GM15510 (cell line): ENCODE measurements around the gene ALDH2.

Experiments
- POLR2A ChIP-seq: IDR thresholded peaks from 3 replicates; pipeline ENCODE4 v1.6.1; 2011; ENCODE audit warnings: borderline replicate concordance; ENCODE audit not compliant: insufficient read length; ENCODE audit errors: extremely low read depth

ALDH2 gene

DNA sequence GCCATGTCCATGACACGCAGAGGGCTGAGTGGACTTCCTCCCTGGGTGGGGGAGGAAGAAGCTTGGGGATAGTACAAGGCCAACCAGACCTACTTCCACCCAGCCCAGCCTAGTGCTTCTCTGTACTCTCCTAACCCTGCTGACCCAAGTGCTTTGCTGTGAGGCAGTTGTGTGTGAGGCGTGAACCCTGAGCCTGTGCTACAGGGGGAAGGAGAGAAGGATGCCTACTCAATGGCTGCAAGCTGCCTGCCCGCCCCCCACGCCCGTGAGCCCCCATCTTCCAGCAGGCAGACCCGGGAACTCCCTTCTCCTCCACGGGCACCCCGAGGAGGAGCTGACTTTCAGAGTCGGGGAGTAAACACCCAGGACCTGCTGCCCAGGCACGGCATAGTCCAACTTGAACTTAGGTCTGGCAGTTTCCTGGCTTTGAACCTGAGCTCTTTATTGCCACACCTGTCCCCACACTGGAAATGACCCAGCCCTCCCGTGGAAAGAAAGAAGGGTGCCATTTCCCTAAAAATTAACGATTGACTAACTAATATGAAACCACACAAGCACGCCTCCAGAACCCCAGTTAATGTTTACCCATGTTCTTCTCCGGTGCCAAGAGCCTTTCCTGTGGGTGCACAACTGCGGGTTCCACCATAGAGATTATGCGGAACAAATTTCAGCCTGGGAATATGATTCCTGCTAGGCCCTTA, 10.8 kb downstream of the ALDH2 start:
- no peak for TF ChIP-seq POLR2A

DNA sequence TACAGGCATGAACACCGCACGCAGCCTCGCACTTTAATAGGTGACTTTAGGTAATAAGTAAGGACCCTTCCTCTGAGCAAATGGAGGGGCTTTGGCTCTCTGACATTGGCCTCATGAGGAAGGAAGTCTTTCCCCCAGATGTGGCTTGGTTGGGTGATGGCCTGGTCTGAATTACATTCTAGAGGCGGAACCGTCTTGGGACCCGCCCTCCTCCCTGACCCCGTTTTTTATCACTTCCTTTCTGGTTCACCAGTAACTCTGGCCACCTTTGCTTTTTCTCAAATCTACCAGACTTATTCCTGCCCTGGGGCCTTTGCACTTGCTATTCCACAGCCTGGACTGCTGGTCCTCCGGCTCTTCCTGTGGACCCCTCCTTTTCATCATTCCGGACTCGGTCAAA, 13.4 kb downstream of the ALDH2 start:
- TF ChIP-seq POLR2A: no peak

DNA sequence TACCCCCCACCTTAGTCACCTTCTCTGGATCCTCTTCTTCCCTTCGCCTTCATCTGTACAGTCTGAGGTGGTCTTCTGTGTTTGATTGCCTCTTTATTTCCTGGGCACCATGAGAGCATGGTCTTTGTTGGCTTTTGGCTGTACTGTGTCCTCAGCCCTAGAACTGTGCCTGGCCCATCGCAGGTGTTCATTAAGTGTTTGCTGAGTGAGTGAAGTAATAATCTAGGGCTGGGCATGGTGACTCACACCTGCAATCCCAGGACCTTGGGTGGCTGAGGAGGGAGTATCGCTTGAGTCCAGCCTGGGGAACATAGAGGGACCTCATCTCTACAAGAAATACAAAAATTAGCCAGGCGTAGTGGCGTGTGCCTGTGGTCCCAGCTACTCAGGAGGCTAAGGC, 13.9 kb downstream of the ALDH2 start:
- no peak for TF ChIP-seq POLR2A

- no peak for TF ChIP-seq POLR2A
Observed at GRCh38 chr12:111781085-111781658, 14.4 kb downstream of the ALDH2 start.

GRCh38 chr12:111783046-111783445, 16.3 kb downstream of the ALDH2 start:
- TF ChIP-seq POLR2A: no peak

DNA sequence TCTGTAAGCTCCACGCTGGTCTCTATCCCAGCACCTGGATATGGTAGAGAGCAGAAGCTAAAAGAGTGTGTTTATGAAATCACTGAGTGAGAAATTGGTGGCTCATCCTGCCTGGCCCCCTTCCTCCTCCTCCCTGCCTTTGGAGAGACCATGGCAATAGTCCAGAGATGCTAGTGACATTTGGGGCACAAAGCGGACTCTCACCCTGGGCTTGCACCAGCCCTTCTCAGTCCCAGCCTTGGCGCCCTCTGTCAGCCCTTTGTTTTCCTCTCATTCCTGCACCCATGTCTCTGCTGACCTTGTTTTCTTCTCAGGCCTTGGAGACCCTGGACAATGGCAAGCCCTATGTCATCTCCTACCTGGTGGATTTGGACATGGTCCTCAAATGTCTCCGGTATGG, 18.2 kb downstream of the ALDH2 start:
- TF ChIP-seq POLR2A: no peak

DNA sequence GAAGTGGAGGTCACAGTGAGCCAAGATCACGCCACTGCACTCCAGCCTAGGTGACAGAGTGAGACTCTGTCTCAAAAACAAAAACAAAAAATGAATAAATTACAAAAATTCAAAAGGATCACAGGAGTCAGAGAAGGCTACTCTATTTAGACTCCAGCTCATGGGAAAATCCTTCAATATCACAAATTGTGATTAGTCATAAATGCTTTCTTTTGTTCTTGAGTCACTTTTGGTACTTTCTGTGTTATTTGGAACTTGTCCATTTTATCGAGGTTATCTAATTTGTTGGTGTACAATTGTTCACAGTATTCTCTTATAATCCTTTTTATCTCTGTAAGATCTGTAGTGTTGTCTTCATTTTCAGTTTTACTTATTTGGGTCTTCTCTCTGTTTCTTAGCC, 18.9 kb downstream of the ALDH2 start:
- TF ChIP-seq POLR2A: no peak

GRCh38 chr12:111788178-111788654, 21.5 kb downstream of the ALDH2 start:
- no peak for TF ChIP-seq POLR2A

DNA sequence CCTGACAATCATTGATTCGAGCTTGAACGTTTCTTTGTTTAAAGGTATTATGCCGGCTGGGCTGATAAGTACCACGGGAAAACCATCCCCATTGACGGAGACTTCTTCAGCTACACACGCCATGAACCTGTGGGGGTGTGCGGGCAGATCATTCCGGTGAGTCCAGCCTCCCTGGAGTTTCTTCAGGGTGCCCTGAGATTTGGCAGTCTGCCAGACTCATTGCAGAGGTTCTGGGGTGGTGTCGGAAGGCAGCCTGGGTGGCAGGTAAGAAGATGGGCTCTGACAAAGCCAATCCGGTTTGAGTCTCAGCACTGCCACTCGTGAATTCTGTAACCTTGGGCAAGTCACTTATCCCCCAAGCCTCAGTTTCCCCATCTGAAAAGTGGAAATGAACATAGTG, 23.0 kb downstream of the ALDH2 start:
- no peak for TF ChIP-seq POLR2A

DNA sequence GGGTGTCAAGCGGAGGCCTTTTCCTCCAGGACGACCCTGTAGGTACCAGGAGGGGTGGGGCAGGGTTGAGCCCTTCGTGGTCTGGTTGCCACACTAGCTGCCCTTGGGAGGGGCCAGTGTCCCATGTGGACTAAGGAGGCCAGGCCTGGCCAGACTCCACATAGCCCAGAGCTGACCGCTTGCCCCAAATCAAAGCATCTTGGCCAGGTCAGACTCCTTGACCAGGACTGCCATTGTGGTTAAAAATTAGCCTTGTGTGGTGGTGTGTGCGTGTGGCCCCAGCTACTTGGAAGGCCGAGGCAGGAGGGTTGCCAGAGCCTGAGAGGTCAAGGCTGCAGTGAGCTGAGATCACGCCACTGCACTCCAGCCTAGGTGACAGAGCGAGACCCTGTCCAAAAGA, 24.8 kb downstream of the ALDH2 start:
- TF ChIP-seq POLR2A: no peak

- no peak for TF ChIP-seq POLR2A
Observed at GRCh38 chr12:111792155-111792855, 25.6 kb downstream of the ALDH2 start.

- no peak for TF ChIP-seq POLR2A
Observed at GRCh38 chr12:111792856-111793235, 26.1 kb downstream of the ALDH2 start.

GRCh38 chr12:111798182-111798581, 31.4 kb downstream of the ALDH2 start:
- no peak for TF ChIP-seq POLR2A

GRCh38 chr12:111799758-111800157, 33.0 kb downstream of the ALDH2 start:
- no peak for TF ChIP-seq POLR2A

DNA sequence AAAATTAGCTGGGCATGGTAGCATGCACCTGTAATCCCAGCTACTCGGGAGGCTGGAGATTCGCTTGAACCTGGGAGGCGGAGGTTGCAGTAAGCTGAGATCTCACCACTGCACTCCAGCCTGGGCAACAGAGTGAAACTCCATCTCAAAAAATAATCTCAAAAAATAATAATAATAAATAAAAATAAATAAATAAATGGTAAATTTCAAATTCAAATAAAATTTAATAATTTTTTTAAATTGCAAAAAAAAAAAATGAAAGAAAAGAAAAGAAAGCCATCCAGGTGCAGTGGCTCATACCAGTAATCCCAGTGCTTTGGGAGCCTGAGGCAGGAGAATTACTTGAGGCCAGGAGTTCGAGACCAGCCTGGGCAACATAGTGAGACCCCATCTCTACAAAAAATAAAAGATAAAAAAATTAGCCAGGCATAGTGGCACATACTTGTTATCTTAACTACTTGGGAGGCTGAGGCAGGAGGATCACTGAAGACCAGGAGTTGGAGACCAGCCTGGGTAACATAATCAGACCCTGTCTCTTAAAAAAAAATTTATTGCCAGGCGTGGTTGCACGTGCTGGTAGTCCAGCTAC, 36.4 kb downstream of the ALDH2 start:
- TF ChIP-seq POLR2A: no peak

DNA sequence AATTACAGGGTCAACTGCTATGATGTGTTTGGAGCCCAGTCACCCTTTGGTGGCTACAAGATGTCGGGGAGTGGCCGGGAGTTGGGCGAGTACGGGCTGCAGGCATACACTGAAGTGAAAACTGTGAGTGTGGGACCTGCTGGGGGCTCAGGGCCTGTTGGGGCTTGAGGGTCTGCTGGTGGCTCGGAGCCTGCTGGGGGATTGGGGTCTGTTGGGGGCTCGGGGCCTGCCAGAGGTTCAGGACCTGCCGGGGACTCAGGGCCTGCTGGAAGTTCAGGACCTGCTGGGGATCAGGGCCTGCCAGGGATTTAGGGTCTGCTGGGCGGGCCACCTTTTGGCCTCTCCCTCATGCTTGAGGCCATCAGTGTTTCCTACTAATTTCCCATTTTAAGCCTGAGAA, 37.1 kb downstream of the ALDH2 start:
- TF ChIP-seq POLR2A: no peak

- no peak for TF ChIP-seq POLR2A
Observed at GRCh38 chr12:111806304-111806703, 39.6 kb downstream of the ALDH2 start.

DNA sequence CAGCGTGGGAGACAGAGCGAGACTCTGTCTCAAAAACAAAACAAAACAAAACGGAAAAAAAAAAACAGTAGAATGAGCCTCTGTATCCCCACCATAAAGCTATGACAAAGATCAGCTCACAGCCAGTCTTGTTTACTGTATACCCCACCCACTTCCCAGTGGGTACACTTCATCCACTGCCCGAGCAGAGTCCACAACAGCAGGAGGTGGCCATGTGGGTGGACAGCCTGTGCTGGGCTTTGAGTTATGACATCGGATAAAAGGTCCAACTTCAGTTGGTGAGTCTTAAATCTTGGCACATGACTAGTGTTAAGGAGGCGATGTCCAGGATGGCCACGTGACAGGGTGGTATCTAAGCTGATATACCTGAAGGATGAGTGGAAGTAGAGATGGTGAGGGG, 40.5 kb downstream of the ALDH2 start:
- no peak for TF ChIP-seq POLR2A
